Right lobe of liver (tissue), 6 donors: ENCODE results near the gene STRBP. TPM values are rescaled to one million over a fixed set of nuclear protein-coding genes. Genes with fewer than 3 reads are reported as not detected.

ENCODE experiments used
- ATAC-seq, 4 donors: fragments of 200-7000 bp; cut with Tn5 transposase; one replicate each; pipeline ENCODE4 v1.9.1; 2020; ENCODE audit warnings: mild to moderate bottlenecking in 4 of 4, moderate library complexity in 4 of 4
- DNase-seq, 3 donors: peaks; one replicate each; pipeline ENCODE4 v3.0.0-alpha.2; 2020
- H3K27ac ChIP-seq, 3 donors: fragments of 200-600 bp; one replicate each; pipeline ENCODE4 v1.8.0; 2022
- H3K27me3 ChIP-seq, 2 donors: fragments of 200-600 bp; one replicate each; pipeline ENCODE4 v1.8.0; 2022
- H3K36me3 ChIP-seq, 4 donors: fragments of 200-600 bp; sonication (generic) in 1 of 4; one replicate each; pipeline versions ENCODE4 v1.5.1 to v1.8.0; 2017 to 2022; ENCODE audit warnings: control low read depth in 1 of 4
- H3K4me1 ChIP-seq, 4 donors: fragments of 200-600 bp; sonication (generic) in 1 of 4; one replicate each; pipeline versions ENCODE4 v1.5.1 to v1.8.0; 2017 to 2022; ENCODE audit warnings: control low read depth in 1 of 4
- H3K4me3 ChIP-seq, 3 donors: fragments of 200-600 bp; one replicate each; pipeline ENCODE4 v1.8.0; 2022
- H3K9me3 ChIP-seq, 4 donors: fragments of 200-600 bp; sonication (generic) in 1 of 4; one replicate each; pipeline versions ENCODE4 v1.5.1 to v1.8.0; 2017 to 2022; ENCODE audit warnings: control low read depth in 1 of 4
- CTCF ChIP-seq, 4 donors: fragments of 200-600 bp in 3 of 4; fragments of 450-650 bp in 1 of 4; IDR thresholded peaks; one replicate each; pipeline versions ENCODE4 v1.5.1 to v1.8.0; 2016 to 2022; ENCODE audit warnings: antibody characterized with exemption in 4 of 4, mild to moderate bottlenecking in 2 of 4
- POLR2A ChIP-seq: fragments of 450-650 bp; IDR thresholded peaks from one replicate; pipeline ENCODE4 v1.6.1; 2017; ENCODE audit warnings: antibody characterized with exemption, mild to moderate bottlenecking
- WGBS: methylation state at CpG from one replicate; pipeline ENCODE4 v1.1.6; 2018; ENCODE audit warnings: low coverage, low lambda C conversion rate; ENCODE audit not compliant: insufficient coverage; ENCODE audit errors: missing lambda C conversion rate; 5-methylcytosine and 5-hydroxymethylcytosine counted together
- intact Hi-C, 2 donors: fragments of 100-400 bp; cut with DNase I; formaldehyde crosslinking; loops; one replicate each; pipeline versions ENCODE4 v1.11.2 to v1.14.1; 2022
- total RNA-seq, 6 experiments: library from RNA; depleted of rRNA in 2 of 6; stranded (reverse); fragments of >200 nt in 2 of 6; fragmentation: NEBNext Ultra II Directional in 3 of 6; extraction: Animal tissue kit (Norgen Biotek cat#: 25700) in 3 of 6; gene quantifications; one replicate each; pipeline versions ENCODE4 v1.1.0 to v1.2.4, GENCODE V29; 2016 to 2023
- donor health status: DM: no; HTN: yes; CAD: no.
- donor health status: DM: no; HTN: no; CAD: no.
- donor health status: DM: no; HTN: no; CAD: no.
- donor health status: DM: no; HTN: yes; CAD: no.
- donor health status: DM: no; HTN: yes; CAD: no.

Gene STRBP
- total RNA-seq, 6 experiments from 2014 or later: 5.3 to 10.2 (median 8.3) TPM

GRCh38 chr9:123109540-123110279, 158.7 kb downstream of the STRBP start:
- Histone ChIP-seq H3K27me3 (no peaks in the 10 kb centered on the region), H3K9me3 (no peaks in the 10 kb centered on the region), H3K36me3 (peaks cover 0 to 5% (median 0%) of the 10 kb centered on the region in 4 donors), H3K4me3 (no peak overlapping the region), H3K27ac (peak overlapping the region in 2 of 3 donors; percentile 47 to 63), H3K4me1 (peaks cover 0 to 12% (median 5%) of the 10 kb centered on the region in 4 donors)
- 41% methylated on average over 6 of the region's 15 CpGs for WGBS
- ATAC-seq (peak; percentile 73 to 88 (median 78)), DNase-seq (peak in 2 of 3 donors; percentile 48 to 82)
- intact Hi-C loops: loop anchor here in 1 of 2 donors (10.0 kb wide), 1 partner anchor 235 kb away; no protein-coding TSS in a partner anchor
- TF ChIP-seq POLR2A (no peak), CTCF (IDR thresholded peaks at IDR 0.05) (no peak)

GRCh38 chr9:123108976-123109375, 159.4 kb downstream of the STRBP start:
- no peaks in the 10 kb centered on the region for H3K9me3 ChIP-seq
- TF ChIP-seq CTCF (IDR thresholded peaks at IDR 0.05) (no peak), POLR2A (no peak)
- DNase-seq (no peak), ATAC-seq (no peak)
- no peak overlapping the region for H3K4me3 ChIP-seq
- intact Hi-C loops: loop anchor here in 1 of 2 donors (10.0 kb wide), 1 partner anchor 236 kb away; no protein-coding TSS in a partner anchor
- peaks cover 0 to 12% (median 5%) of the 10 kb centered on the region in 4 donors for H3K4me1 ChIP-seq
- 78% methylated on average over 6 of the region's 9 CpGs for WGBS
- H3K27ac ChIP-seq: peak overlapping the region in 2 of 3 donors; percentile 47 to 63
- no peaks in the 10 kb centered on the region for H3K27me3 ChIP-seq
- H3K36me3 ChIP-seq: peaks cover 0 to 5% (median 2%) of the 10 kb centered on the region in 4 donors

GRCh38 chr9:123107639-123108285, 160.6 kb downstream of the STRBP start:
- 81% methylated on average over 4 of the region's 11 CpGs for WGBS
- DNase-seq (no peak), ATAC-seq (no peak)
- TF ChIP-seq CTCF (IDR thresholded peaks at IDR 0.05): no peak
- TF ChIP-seq POLR2A: no peak
- no peaks in the 10 kb centered on the region for H3K9me3 ChIP-seq
- H3K27ac ChIP-seq: no peak overlapping the region
- peaks cover 0 to 12% (median 5%) of the 10 kb centered on the region in 4 donors for H3K4me1 ChIP-seq
- peaks cover 0 to 10% (median 2%) of the 10 kb centered on the region in 4 donors for H3K36me3 ChIP-seq
- H3K4me3 ChIP-seq: no peak overlapping the region
- intact Hi-C loops: loop anchor here in 1 of 2 donors (10.0 kb wide), 1 partner anchor 237 kb away; no protein-coding TSS in a partner anchor
- no peaks in the 10 kb centered on the region for H3K27me3 ChIP-seq

- 82% methylated on average over 5 of the region's 5 CpGs for WGBS
- TF ChIP-seq CTCF (IDR thresholded peaks at IDR 0.05) (no peak), POLR2A (no peak)
- no peak for ATAC-seq
- intact Hi-C loops: loop anchor here in 1 of 2 donors (10.0 kb wide), 1 partner anchor 239 kb away; no protein-coding TSS in a partner anchor
- Histone ChIP-seq H3K4me3 (no peak overlapping the region), H3K27ac (no peak overlapping the region), H3K36me3 (peaks cover 0 to 15% (median 4%) of the 10 kb centered on the region in 4 donors), H3K4me1 (peaks cover 0 to 12% (median 5%) of the 10 kb centered on the region in 4 donors), H3K27me3 (no peaks in the 10 kb centered on the region), H3K9me3 (no peaks in the 10 kb centered on the region)
- DNase-seq: no peak
Measured at GRCh38 chr9:123105490-123105889, 162.9 kb downstream of the STRBP start.
